Measurements from ENCODE around the gene HEATR9. TPM values are rescaled to one million over a fixed set of nuclear protein-coding genes. Genes with fewer than 3 reads are reported as not detected.

HEATR9 gene
- total RNA-seq, 1 experiment from 2014 or later = not detected

GRCh38 chr17:35811759-35812158 is 56.9 kb downstream of the HEATR9 start:
- ChIA-PET POLR2A (interaction anchor here (0.6 kb wide), 1 partner anchor 12 kb away, joined by 7 read pairs; no protein-coding TSS in a partner anchor), CTCF (interaction anchor here (1.1 kb wide), 1 partner anchor 170 kb away, joined by 3 read pairs; no protein-coding TSS in a partner anchor)
- no peaks in the 10 kb centered on the region for H3K27me3 ChIP-seq (replicated peaks; ENCODE audit: control insufficient read depth, insufficient read depth, low read length)
- BruUV-seq (replicated peaks) = no TSS peak
- TF ChIP-seq CTCF (IDR thresholded peaks at IDR 0.05; ENCODE audit: insufficient read depth in 1 of 2, low read depth in 1 of 2, low read length in 1 of 2, severe bottlenecking in 1 of 2, unreplicated experiment in 1 of 2) = no peak
- no peak overlapping the region for H3K27ac Mint-ChIP-seq (ENCODE audit: unreplicated experiment)
- no peak overlapping the region for H3K4me3 ChIP-seq (ENCODE audit: low read depth, low read length)
- DNase-seq = no peak
- H3K27me3 Mint-ChIP-seq (ENCODE audit: insufficient read depth, unreplicated experiment) = no peaks in the 10 kb centered on the region
- intact Hi-C loops (cut with micrococcal nuclease; ENCODE audit: unreplicated experiment) = no loop called here
- H3K4me3 Mint-ChIP-seq (ENCODE audit: unreplicated experiment) = no peak overlapping the region
- H3K36me3 Mint-ChIP-seq (ENCODE audit: insufficient read depth, unreplicated experiment) = peaks cover 65% of the 10 kb centered on the region
- H3K9me3 Mint-ChIP-seq (ENCODE audit: unreplicated experiment) = no peaks in the 10 kb centered on the region
- H3K9me3 ChIP-seq = no peaks in the 10 kb centered on the region
- no peaks in the 10 kb centered on the region for H3K36me3 ChIP-seq (ENCODE audit: control insufficient read depth, insufficient read depth, low read length)
- peaks cover 12% of the 10 kb centered on the region; the same call in 1 of the 2 replicates for H3K4me1 ChIP-seq
- H3K4me1 Mint-ChIP-seq (ENCODE audit: low read depth, unreplicated experiment) = peaks cover 16% of the 10 kb centered on the region

DNA sequence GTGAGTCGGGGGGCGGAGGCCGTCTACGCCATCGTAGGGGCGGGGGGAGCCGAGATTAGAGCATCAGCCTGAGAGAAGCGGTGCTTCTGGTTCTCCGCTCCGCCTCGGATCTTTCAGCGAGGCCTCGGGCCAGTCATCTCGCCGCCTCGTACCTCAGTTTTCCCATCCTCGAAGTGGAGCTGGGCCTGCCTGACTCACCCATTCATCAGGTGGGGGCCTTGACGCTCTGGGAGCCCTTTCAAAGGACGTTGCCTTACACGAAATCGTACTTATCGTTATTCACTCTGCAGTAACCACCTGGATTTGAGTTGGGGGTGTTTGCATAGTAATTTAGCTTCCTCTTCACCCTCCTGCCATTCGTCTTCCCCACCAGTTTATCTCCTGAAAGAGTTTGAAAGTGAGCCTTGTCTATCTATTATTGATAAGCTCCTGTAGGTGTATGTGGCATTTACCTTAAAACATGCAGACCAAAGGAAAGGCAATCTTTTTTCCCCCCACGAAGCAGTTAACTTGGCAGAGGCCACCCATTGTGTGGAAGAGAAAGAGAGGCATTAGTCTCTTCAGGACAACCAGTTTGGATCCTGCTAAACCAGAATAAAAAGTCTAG is 58.7 kb downstream of the HEATR9 start:
- Histone ChIP-seq H3K9me3 (no peaks in the 10 kb centered on the region), H3K4me1 (peaks cover 12% of the 10 kb centered on the region; the same call in 1 of the 2 replicates), H3K36me3 (ENCODE audit: control insufficient read depth, insufficient read depth, low read length) (no peaks in the 10 kb centered on the region), H3K27me3 (replicated peaks; ENCODE audit: control insufficient read depth, insufficient read depth, low read length) (no peaks in the 10 kb centered on the region), H3K4me3 (ENCODE audit: low read depth, low read length) (peak overlapping the region; percentile 97)
- Mint-ChIP-seq H3K9me3 (ENCODE audit: unreplicated experiment) (no peaks in the 10 kb centered on the region), H3K27me3 (ENCODE audit: insufficient read depth, unreplicated experiment) (no peaks in the 10 kb centered on the region), H3K27ac (ENCODE audit: unreplicated experiment) (peak overlapping the region; percentile 99), H3K36me3 (ENCODE audit: insufficient read depth, unreplicated experiment) (peaks cover 47% of the 10 kb centered on the region), H3K4me3 (ENCODE audit: unreplicated experiment) (peak overlapping the region; percentile 92), H3K4me1 (ENCODE audit: low read depth, unreplicated experiment) (peaks cover 16% of the 10 kb centered on the region)
- POLR2A ChIA-PET = interaction anchor here (1.0 to 2.5 kb wide), 5 partner anchors 10 to 792 kb away, joined by 3 to 44 read pairs (median 4); partner anchors contain the start of gene MRM1
- no peak for DNase-seq
- CTCF ChIA-PET = interaction anchor here (0.6 to 2.4 kb wide), 7 partner anchors 40 to 295 kb away, joined by 3 to 83 read pairs (median 5); partner anchors contain the start of gene RASL10B
- no peak for TF ChIP-seq CTCF (IDR thresholded peaks at IDR 0.05; ENCODE audit: insufficient read depth in 1 of 2, low read depth in 1 of 2, low read length in 1 of 2, severe bottlenecking in 1 of 2, unreplicated experiment in 1 of 2)
- no TSS peak for BruUV-seq (replicated peaks)
- intact Hi-C loops (cut with micrococcal nuclease; ENCODE audit: unreplicated experiment) = loop anchor here (1.0 to 2.0 kb wide), 2 partner anchors 46 to 223 kb away; partner anchors contain the start of gene AP2B1

DNA sequence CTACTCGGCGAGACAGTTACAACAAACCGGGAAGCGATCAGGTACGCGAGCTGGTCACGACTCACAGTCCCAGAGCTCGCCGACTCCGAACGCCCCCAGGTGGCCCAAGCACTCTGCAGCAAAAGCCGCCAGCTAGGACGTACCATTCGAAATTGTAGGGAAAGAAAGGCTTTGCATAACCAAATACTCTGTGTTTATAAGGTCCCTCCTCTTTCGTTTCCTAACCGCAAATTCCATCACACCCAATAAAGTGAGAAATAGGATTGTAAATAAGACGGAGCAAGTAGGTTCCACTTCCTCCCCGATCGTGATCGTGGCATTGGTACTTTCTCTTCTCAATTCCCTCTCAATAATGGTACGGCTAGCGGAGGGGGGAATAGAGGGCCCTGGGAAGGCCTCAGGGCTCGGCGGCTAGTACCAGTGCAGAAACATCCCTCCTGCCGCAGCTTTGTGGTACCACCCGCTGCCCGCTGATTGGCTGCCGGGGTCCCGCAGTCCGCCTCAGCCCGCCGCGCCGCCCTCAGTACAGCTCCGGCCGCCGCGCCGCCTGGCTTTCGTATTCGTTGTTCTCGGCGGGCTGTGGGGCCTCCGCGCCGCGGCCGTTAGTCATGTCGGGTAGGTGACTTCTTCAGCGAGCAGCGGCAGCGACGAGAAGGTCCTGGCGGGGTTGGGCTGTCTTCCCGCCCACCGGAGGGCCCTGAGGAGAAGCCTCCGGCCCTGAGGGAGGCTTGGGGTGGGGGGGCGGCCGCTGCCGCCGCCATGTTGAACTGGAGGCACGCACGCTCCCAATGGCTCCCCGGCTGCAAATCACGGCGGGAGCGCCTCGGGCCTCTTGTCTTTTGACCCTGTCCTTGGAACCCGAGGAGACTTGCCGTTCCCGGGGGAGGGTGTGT is 59.5 kb downstream of the HEATR9 start, which contains the start of gene TAF15:
Gene TAF15, plus strand, starts transcription at position 523 of the 893 bp plus-strand sequence. Its CDS starts 86 bp downstream, at position 609.
- peak within 1 kb of the TSS; percentile 92 for H3K4me3 Mint-ChIP-seq (ENCODE audit: unreplicated experiment)
- no peaks in the 10 kb centered on the region for H3K9me3 ChIP-seq
- H3K4me3 ChIP-seq (ENCODE audit: low read depth, low read length) = peak within 1 kb of the TSS; percentile 97
- peaks cover 12% of the 10 kb centered on the region; the same call in 1 of the 2 replicates for H3K4me1 ChIP-seq
- DNase-seq = peak; percentile 99
- no peaks in the 10 kb centered on the region for H3K27me3 ChIP-seq (replicated peaks; ENCODE audit: control insufficient read depth, insufficient read depth, low read length)
- H3K36me3 ChIP-seq (ENCODE audit: control insufficient read depth, insufficient read depth, low read length) = no peaks in the 10 kb centered on the region
- no TSS peak for BruUV-seq (replicated peaks)
- H3K27ac Mint-ChIP-seq (ENCODE audit: unreplicated experiment) = peak within 1 kb of the TSS; percentile 99
- CTCF ChIA-PET = interaction anchor here (0.6 to 2.4 kb wide), 13 partner anchors 8 to 231 kb away, joined by 3 to 83 read pairs (median 4); partner anchors contain the start of genes PEX12 and RASL10B
- peaks cover 16% of the 10 kb centered on the region for H3K4me1 Mint-ChIP-seq (ENCODE audit: low read depth, unreplicated experiment)
- peaks cover 46% of the 10 kb centered on the region for H3K36me3 Mint-ChIP-seq (ENCODE audit: insufficient read depth, unreplicated experiment)
- no peaks in the 10 kb centered on the region for H3K9me3 Mint-ChIP-seq (ENCODE audit: unreplicated experiment)
- no peaks in the 10 kb centered on the region for H3K27me3 Mint-ChIP-seq (ENCODE audit: insufficient read depth, unreplicated experiment)
- POLR2A ChIA-PET = interaction anchor here (0.5 to 2.5 kb wide), 15 partner anchors 8 to 792 kb away, joined by 3 to 44 read pairs (median 4); partner anchors contain the start of genes MMP28 and MRM1
- intact Hi-C loops (cut with micrococcal nuclease; ENCODE audit: unreplicated experiment) = loop anchor here (1.0 to 2.0 kb wide), 2 partner anchors 45 to 222 kb away; partner anchors contain the start of gene AP2B1
- TF ChIP-seq CTCF (IDR thresholded peaks at IDR 0.05; ENCODE audit: insufficient read depth in 1 of 2, low read depth in 1 of 2, low read length in 1 of 2, severe bottlenecking in 1 of 2, unreplicated experiment in 1 of 2) = peak; percentile 69 to 95

Data from Caco-2 (cell line).